Measurements from ENCODE around the gene LMX1A. TPM values are rescaled to one million over a fixed set of nuclear protein-coding genes. Genes with fewer than 3 reads are reported as not detected.

LMX1A gene
- total RNA-seq, 1 donor from 2014 or later = not detected

GRCh38 chr1:165228111-165228655, 128.3 kb downstream of the LMX1A start:
- peaks cover 8% of the 10 kb centered on the region for H3K4me1 Mint-ChIP-seq (ENCODE audit: low read depth, unreplicated experiment)
- no peak overlapping the region for H3K4me3 Mint-ChIP-seq (ENCODE audit: unreplicated experiment)
- peaks cover 1% of the 10 kb centered on the region for H3K27me3 Mint-ChIP-seq (ENCODE audit: unreplicated experiment)
- no peak for DNase-seq
- H3K36me3 Mint-ChIP-seq (ENCODE audit: unreplicated experiment) = no peaks in the 10 kb centered on the region
- no peaks in the 10 kb centered on the region for H3K9me3 Mint-ChIP-seq (ENCODE audit: unreplicated experiment)
- no peak for TF ChIP-seq CTCF (IDR thresholded peaks at IDR 0.05; ENCODE audit: partially characterized antibody, unreplicated experiment)
- no peak overlapping the region for H3K27ac Mint-ChIP-seq (ENCODE audit: unreplicated experiment)

- Mint-ChIP-seq H3K36me3 (ENCODE audit: unreplicated experiment) (no peaks in the 10 kb centered on the region), H3K9me3 (ENCODE audit: unreplicated experiment) (no peaks in the 10 kb centered on the region), H3K4me3 (ENCODE audit: unreplicated experiment) (no peak overlapping the region), H3K27ac (ENCODE audit: unreplicated experiment) (no peak overlapping the region), H3K27me3 (ENCODE audit: unreplicated experiment) (no peaks in the 10 kb centered on the region), H3K4me1 (ENCODE audit: low read depth, unreplicated experiment) (peaks cover 8% of the 10 kb centered on the region)
- TF ChIP-seq CTCF (IDR thresholded peaks at IDR 0.05; ENCODE audit: partially characterized antibody, unreplicated experiment) = no peak
- DNase-seq = no peak
Measured at GRCh38 chr1:165226326-165226725, 130.2 kb downstream of the LMX1A start.

- Mint-ChIP-seq H3K36me3 (ENCODE audit: unreplicated experiment) (no peaks in the 10 kb centered on the region), H3K9me3 (ENCODE audit: unreplicated experiment) (no peaks in the 10 kb centered on the region), H3K4me3 (ENCODE audit: unreplicated experiment) (no peak overlapping the region), H3K27me3 (ENCODE audit: unreplicated experiment) (no peaks in the 10 kb centered on the region), H3K4me1 (ENCODE audit: low read depth, unreplicated experiment) (peaks cover 8% of the 10 kb centered on the region), H3K27ac (ENCODE audit: unreplicated experiment) (no peak overlapping the region)
- TF ChIP-seq CTCF (IDR thresholded peaks at IDR 0.05; ENCODE audit: partially characterized antibody, unreplicated experiment) = no peak
- no peak for DNase-seq
Measured at GRCh38 chr1:165225650-165226049, 130.9 kb downstream of the LMX1A start.

GRCh38 chr1:165225062-165225461, 131.5 kb downstream of the LMX1A start:
- H3K9me3 Mint-ChIP-seq (ENCODE audit: unreplicated experiment) = no peaks in the 10 kb centered on the region
- no peak for DNase-seq
- no peaks in the 10 kb centered on the region for H3K36me3 Mint-ChIP-seq (ENCODE audit: unreplicated experiment)
- no peak overlapping the region for H3K27ac Mint-ChIP-seq (ENCODE audit: unreplicated experiment)
- H3K4me3 Mint-ChIP-seq (ENCODE audit: unreplicated experiment) = no peak overlapping the region
- H3K4me1 Mint-ChIP-seq (ENCODE audit: low read depth, unreplicated experiment) = peaks cover 5% of the 10 kb centered on the region
- no peaks in the 10 kb centered on the region for H3K27me3 Mint-ChIP-seq (ENCODE audit: unreplicated experiment)
- no peak for TF ChIP-seq CTCF (IDR thresholded peaks at IDR 0.05; ENCODE audit: partially characterized antibody, unreplicated experiment)

GRCh38 chr1:165224504-165224903, 132.0 kb downstream of the LMX1A start:
- Mint-ChIP-seq H3K36me3 (ENCODE audit: unreplicated experiment) (no peaks in the 10 kb centered on the region), H3K4me1 (ENCODE audit: low read depth, unreplicated experiment) (peaks cover under 1% of the 10 kb centered on the region), H3K27me3 (ENCODE audit: unreplicated experiment) (no peaks in the 10 kb centered on the region), H3K4me3 (ENCODE audit: unreplicated experiment) (no peak overlapping the region), H3K27ac (ENCODE audit: unreplicated experiment) (no peak overlapping the region), H3K9me3 (ENCODE audit: unreplicated experiment) (no peaks in the 10 kb centered on the region)
- TF ChIP-seq CTCF (IDR thresholded peaks at IDR 0.05; ENCODE audit: partially characterized antibody, unreplicated experiment) = no peak
- DNase-seq = no peak

Data from glutamatergic neuron (in vitro differentiated cells).